Central memory CD8-positive, alpha-beta T cell (primary cell): ENCODE measurements around the gene PRODH.

Experiments used
- ATAC-seq: fragments of 150-1000 bp; cut with Tn5 transposase; replicated peaks from 2 replicates; pipeline ENCODE4 v1.10.0; 2022; ENCODE audit warnings: mild to moderate bottlenecking, moderate FRiP score, moderate number of reproducible peaks; ENCODE audit not compliant: poor library complexity, severe bottlenecking; ENCODE audit errors: extremely low read depth
- DNase-seq, 2 donors: peaks; one replicate each; pipeline ENCODE4 v3.0.0; 2021; ENCODE audit warnings: low spot score in 2 of 2
- H3K27ac Mint-ChIP-seq: one replicate; pipeline ENCODE4 v1.8.0; 2022; ENCODE audit warnings: low read depth, mild to moderate bottlenecking, moderate library complexity, mixed read lengths
- H3K27me3 Mint-ChIP-seq: one replicate; pipeline ENCODE4 v1.8.0; 2022; ENCODE audit warnings: mixed read lengths
- H3K36me3 Mint-ChIP-seq: one replicate; pipeline ENCODE4 v1.8.0; 2022; ENCODE audit warnings: mild to moderate bottlenecking, moderate library complexity, mixed read lengths; ENCODE audit not compliant: insufficient read depth
- H3K4me1 Mint-ChIP-seq: one replicate; pipeline ENCODE4 v1.8.0; 2022; ENCODE audit warnings: mixed read lengths
- H3K4me3 Mint-ChIP-seq: one replicate; pipeline ENCODE4 v1.8.0; 2022; ENCODE audit warnings: mild to moderate bottlenecking, moderate library complexity, mixed read lengths
- H3K9me3 Mint-ChIP-seq: one replicate; pipeline ENCODE4 v1.8.0; 2022; ENCODE audit warnings: mixed read lengths

Gene PRODH

GRCh38 chr22:18935889-18936529, at the start of gene PRODH:
TSS of gene PRODH (minus strand) at chr22:18936293. CDS start at chr22:18936287, 6 bp downstream.
- H3K4me3 Mint-ChIP-seq, result no peak within 1 kb of the TSS
- no peaks in the 10 kb centered on the region for H3K4me1 Mint-ChIP-seq
- no peaks in the 10 kb centered on the region for H3K36me3 Mint-ChIP-seq
- no peaks in the 10 kb centered on the region for H3K27me3 Mint-ChIP-seq
- no peaks in the 10 kb centered on the region for H3K9me3 Mint-ChIP-seq
- H3K27ac Mint-ChIP-seq, result no peak within 1 kb of the TSS
- DNase-seq (no peak), ATAC-seq (no peak)

GRCh38 chr22:18985780-18986179, 49.7 kb upstream of the PRODH start:
- no peaks in the 10 kb centered on the region for H3K9me3 Mint-ChIP-seq

GRCh38 chr22:18984564-18984963, 48.5 kb upstream of the PRODH start:
- Mint-ChIP-seq H3K36me3 (no peaks in the 10 kb centered on the region), H3K27me3 (peaks cover under 1% of the 10 kb centered on the region), H3K27ac (no peak overlapping the region), H3K4me3 (no peak overlapping the region), H3K4me1 (no peaks in the 10 kb centered on the region), H3K9me3 (no peaks in the 10 kb centered on the region)
- DNase-seq, result no peak
- ATAC-seq, result no peak

More at GRCh38 chr22:18985780-18986179, 49.7 kb upstream of the PRODH start:
- ATAC-seq, result no peak
- Mint-ChIP-seq H3K4me3 (no peak overlapping the region), H3K27me3 (peaks cover 13% of the 10 kb centered on the region), H3K36me3 (peaks cover 2% of the 10 kb centered on the region), H3K4me1 (no peaks in the 10 kb centered on the region), H3K27ac (no peak overlapping the region)
- DNase-seq, result no peak

- H3K27ac Mint-ChIP-seq, result no peak overlapping the region
Observed at GRCh38 chr22:18983120-18983651, 47.1 kb upstream of the PRODH start.

GRCh38 chr22:18980829-18981228, 44.7 kb upstream of the PRODH start:
- Mint-ChIP-seq H3K9me3 (no peaks in the 10 kb centered on the region), H3K36me3 (no peaks in the 10 kb centered on the region), H3K27me3 (peaks cover 11% of the 10 kb centered on the region), H3K4me3 (no peak overlapping the region), H3K27ac (no peak overlapping the region), H3K4me1 (no peaks in the 10 kb centered on the region)
- no peak for DNase-seq
- no peak for ATAC-seq

More at GRCh38 chr22:18983120-18983651, 47.1 kb upstream of the PRODH start:
- ATAC-seq, result no peak
- Mint-ChIP-seq H3K27me3 (no peaks in the 10 kb centered on the region), H3K4me1 (no peaks in the 10 kb centered on the region), H3K9me3 (no peaks in the 10 kb centered on the region), H3K36me3 (no peaks in the 10 kb centered on the region), H3K4me3 (no peak overlapping the region)
- no peak for DNase-seq

- no peaks in the 10 kb centered on the region for H3K4me1 Mint-ChIP-seq
- H3K4me3 Mint-ChIP-seq, result no peak overlapping the region
- ATAC-seq, result no peak
- H3K27me3 Mint-ChIP-seq, result peaks cover 12% of the 10 kb centered on the region
- no peaks in the 10 kb centered on the region for H3K36me3 Mint-ChIP-seq
- DNase-seq, result no peak
- H3K9me3 Mint-ChIP-seq, result no peaks in the 10 kb centered on the region
- H3K27ac Mint-ChIP-seq, result no peak overlapping the region
Observed at GRCh38 chr22:18979957-18980356, 43.9 kb upstream of the PRODH start.

GRCh38 chr22:18978506-18978905, 42.4 kb upstream of the PRODH start:
- Mint-ChIP-seq H3K4me3 (no peak overlapping the region), H3K36me3 (no peaks in the 10 kb centered on the region), H3K27ac (no peak overlapping the region), H3K9me3 (no peaks in the 10 kb centered on the region), H3K27me3 (peaks cover 24% of the 10 kb centered on the region), H3K4me1 (no peaks in the 10 kb centered on the region)
- ATAC-seq (no peak), DNase-seq (no peak)

- no peaks in the 10 kb centered on the region for H3K36me3 Mint-ChIP-seq
- H3K27me3 Mint-ChIP-seq, result peaks cover 24% of the 10 kb centered on the region
- no peaks in the 10 kb centered on the region for H3K9me3 Mint-ChIP-seq
- H3K4me3 Mint-ChIP-seq, result no peak overlapping the region
- no peaks in the 10 kb centered on the region for H3K4me1 Mint-ChIP-seq
- DNase-seq, result no peak
- no peak for ATAC-seq
- no peak overlapping the region for H3K27ac Mint-ChIP-seq
Observed at GRCh38 chr22:18977824-18978425, 41.8 kb upstream of the PRODH start.

- DNase-seq, result no peak
- H3K27ac Mint-ChIP-seq, result no peak overlapping the region
- no peak overlapping the region for H3K4me3 Mint-ChIP-seq
- H3K4me1 Mint-ChIP-seq, result no peaks in the 10 kb centered on the region
- H3K36me3 Mint-ChIP-seq, result peaks cover under 1% of the 10 kb centered on the region
- ATAC-seq, result no peak
- H3K9me3 Mint-ChIP-seq, result no peaks in the 10 kb centered on the region
- H3K27me3 Mint-ChIP-seq, result peaks cover 24% of the 10 kb centered on the region
Observed at GRCh38 chr22:18976197-18976751, 40.2 kb upstream of the PRODH start.

GRCh38 chr22:18975434-18976196, 39.5 kb upstream of the PRODH start:
- peaks cover 2% of the 10 kb centered on the region for H3K36me3 Mint-ChIP-seq
- H3K27me3 Mint-ChIP-seq, result peaks cover 24% of the 10 kb centered on the region
- no peak overlapping the region for H3K4me3 Mint-ChIP-seq
- no peaks in the 10 kb centered on the region for H3K9me3 Mint-ChIP-seq
- no peak for ATAC-seq
- no peaks in the 10 kb centered on the region for H3K4me1 Mint-ChIP-seq
- DNase-seq, result no peak
- H3K27ac Mint-ChIP-seq, result no peak overlapping the region

- Mint-ChIP-seq H3K27me3 (peaks cover 27% of the 10 kb centered on the region), H3K27ac (no peak overlapping the region), H3K36me3 (peaks cover 3% of the 10 kb centered on the region), H3K4me3 (no peak overlapping the region), H3K9me3 (no peaks in the 10 kb centered on the region), H3K4me1 (no peaks in the 10 kb centered on the region)
- DNase-seq (no peak), ATAC-seq (no peak)
Observed at GRCh38 chr22:18974477-18975180, 38.5 kb upstream of the PRODH start.
